Gastrocnemius medialis (tissue), 4 donors: ENCODE measurements around the gene SLC31A2. TPM values are rescaled to one million over a fixed set of nuclear protein-coding genes. Genes with fewer than 3 reads are reported as not detected.
"Not testable (repeated sequence)": the region's sequence is repeated elsewhere in the genome, so short reads cannot be mapped to it uniquely, and the experiment has no call there.

Experiments used
- ATAC-seq, 2 donors: fragments of 150-250 bp; one replicate each; pipeline ENCODE4 v1.9.1; 2016
- DNase-seq, 2 donors: peaks; one replicate each; pipeline ENCODE4 v3.0.0-alpha.2; 2019
- H3K27ac ChIP-seq, 4 donors: fragments of 200-600 bp; sonication (generic); 1 replicate in 1 of 4; 2 replicates in 3 of 4; pipeline ENCODE4 v1.5.1; 2016 to 2018; ENCODE audit warnings: mild to moderate bottlenecking in 2 of 4, moderate library complexity in 1 of 4
- H3K27me3 ChIP-seq, 3 donors: fragments of 200-600 bp; sonication (generic) in 2 of 3; 1 replicate in 1 of 3; 2 replicates in 2 of 3; pipeline versions ENCODE4 v1.5.1 to v1.6.0; 2016 to 2019; ENCODE audit warnings: mild to moderate bottlenecking in 1 of 3, moderate library complexity in 1 of 3
- H3K36me3 ChIP-seq, 2 donors: fragments of 200-600 bp; sonication (generic) in 1 of 2; one replicate each; pipeline ENCODE4 v1.5.1; 2017 to 2018
- H3K4me1 ChIP-seq, 2 donors: fragments of 200-600 bp; sonication (generic) in 1 of 2; one replicate each; pipeline ENCODE4 v1.5.1; 2016 to 2017; ENCODE audit warnings: mild to moderate bottlenecking in 2 of 2
- H3K4me3 ChIP-seq, 4 donors: fragments of 200-600 bp; sonication (generic) in 3 of 4; 1 replicate in 1 of 4; 2 replicates in 3 of 4; pipeline ENCODE4 v1.5.1; 2016 to 2019; ENCODE audit warnings: mild to moderate bottlenecking in 2 of 4
- H3K9me3 ChIP-seq, 3 donors: fragments of 200-600 bp; sonication (generic) in 2 of 3; 1 replicate in 1 of 3; 2 replicates in 2 of 3; pipeline ENCODE4 v1.5.1; 2016 to 2019
- POLR2A ChIP-seq, 2 donors: fragments of 450-650 bp; IDR thresholded peaks; one replicate each; pipeline ENCODE4 v1.6.1; 2017; ENCODE audit warnings: antibody characterized with exemption in 2 of 2, mild to moderate bottlenecking in 2 of 2, moderate library complexity in 2 of 2
- in situ Hi-C, 4 donors: fragments of 200-750 bp; cut with MboI; loops; one replicate each; pipeline versions ENCODE4 v1.15.0 to v1.8.0; 2017; ENCODE audit warnings: low sequenced_read_pairs in 4 of 4
- intact Hi-C: fragments of 100-400 bp; cut with DNase I; formaldehyde crosslinking; loops from one replicate; pipeline ENCODE4 v1.15.1; 2023; ENCODE audit warnings: low total_unique reads
- total RNA-seq, 4 donors: library from RNA; depleted of rRNA; stranded (reverse); fragments of >200 nt; gene quantifications; one replicate each; pipeline versions ENCODE4 v1.1.0 to v1.2.3, GENCODE V29; 2016
- TF ChIP-seq, protein P1 (sequence below), 5 experiments: fragments of 450-650 bp in 3 of 5; fragments of 200-600 bp in 2 of 5; sonication (generic) in 2 of 5; IDR thresholded peaks in 4 of 5; conservative IDR thresholded peaks in 1 of 5; 1 replicate in 4 of 5; 2 replicates in 1 of 5; pipeline ENCODE4 v1.5.1; 2016 to 2019; ENCODE audit warnings: antibody characterized with exemption in 5 of 5, mild to moderate bottlenecking in 3 of 5, moderate library complexity in 3 of 5

SLC31A2 gene
- total RNA-seq, 4 donors from 2014 or later: 17.5 to 29.6 (median 23.9) TPM

DNA sequence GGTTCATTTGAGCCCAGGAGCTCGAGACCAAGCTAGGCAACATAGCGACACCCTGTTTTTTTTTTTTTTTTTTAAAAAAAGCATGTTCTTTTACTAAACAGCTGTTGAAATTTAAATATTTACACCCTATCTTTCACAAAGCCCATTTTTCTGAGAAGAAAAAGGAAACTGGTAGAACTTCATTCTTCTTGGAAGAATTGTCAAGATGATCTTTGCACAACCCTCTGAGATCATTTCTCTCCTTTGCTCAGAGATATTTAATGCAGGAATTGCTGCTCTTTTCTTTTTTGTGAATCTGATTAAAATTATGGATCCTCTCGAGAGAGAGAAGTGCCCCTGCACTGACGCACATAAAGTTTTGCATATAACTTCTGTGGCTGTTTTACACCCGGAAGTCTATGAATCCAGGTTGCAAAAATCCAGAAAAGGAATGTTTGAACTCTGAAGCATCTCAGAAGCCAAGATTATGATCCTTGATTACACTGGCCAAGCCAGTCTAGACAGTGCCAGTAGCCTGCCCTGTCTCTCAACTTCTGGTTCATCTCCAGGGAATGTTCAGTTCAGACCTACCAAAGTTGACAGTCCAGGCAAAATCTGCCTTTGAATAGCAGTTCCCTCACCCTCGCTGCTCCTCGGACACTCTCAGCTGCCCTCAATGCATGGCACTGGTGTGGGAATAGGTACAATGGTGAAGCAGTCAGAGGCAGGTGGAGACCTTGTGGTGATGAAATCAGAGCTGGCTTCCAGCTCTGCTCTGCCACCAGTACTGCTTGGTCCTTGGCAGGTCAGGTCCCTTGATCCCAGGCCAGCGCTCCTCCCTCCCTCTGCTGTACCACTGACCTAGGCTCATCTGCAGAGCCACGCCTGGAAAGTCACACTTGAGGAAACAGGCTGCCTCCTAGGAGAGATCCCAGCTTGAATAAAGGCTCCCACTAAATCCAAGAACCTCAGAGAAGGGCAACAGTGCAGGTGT is 13.3 kb upstream of the SLC31A2 start:
- Histone ChIP-seq H3K9me3 (no peaks in the 10 kb centered on the region), H3K4me3 (no peak overlapping the region), H3K27me3 (no peaks in the 10 kb centered on the region), H3K4me1 (no peaks in the 10 kb centered on the region), H3K27ac (no peak overlapping the region), H3K36me3 (no peaks in the 10 kb centered on the region)
- in situ Hi-C loops: no loop called here
- intact Hi-C loops: no loop called here
- DNase-seq (peak; percentile 16 to 25), ATAC-seq (peak; percentile 52 to 62)
- TF ChIP-seq, protein P1, sequence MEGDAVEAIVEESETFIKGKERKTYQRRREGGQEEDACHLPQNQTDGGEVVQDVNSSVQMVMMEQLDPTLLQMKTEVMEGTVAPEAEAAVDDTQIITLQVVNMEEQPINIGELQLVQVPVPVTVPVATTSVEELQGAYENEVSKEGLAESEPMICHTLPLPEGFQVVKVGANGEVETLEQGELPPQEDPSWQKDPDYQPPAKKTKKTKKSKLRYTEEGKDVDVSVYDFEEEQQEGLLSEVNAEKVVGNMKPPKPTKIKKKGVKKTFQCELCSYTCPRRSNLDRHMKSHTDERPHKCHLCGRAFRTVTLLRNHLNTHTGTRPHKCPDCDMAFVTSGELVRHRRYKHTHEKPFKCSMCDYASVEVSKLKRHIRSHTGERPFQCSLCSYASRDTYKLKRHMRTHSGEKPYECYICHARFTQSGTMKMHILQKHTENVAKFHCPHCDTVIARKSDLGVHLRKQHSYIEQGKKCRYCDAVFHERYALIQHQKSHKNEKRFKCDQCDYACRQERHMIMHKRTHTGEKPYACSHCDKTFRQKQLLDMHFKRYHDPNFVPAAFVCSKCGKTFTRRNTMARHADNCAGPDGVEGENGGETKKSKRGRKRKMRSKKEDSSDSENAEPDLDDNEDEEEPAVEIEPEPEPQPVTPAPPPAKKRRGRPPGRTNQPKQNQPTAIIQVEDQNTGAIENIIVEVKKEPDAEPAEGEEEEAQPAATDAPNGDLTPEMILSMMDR (IDR thresholded peaks at IDR 0.05 in 4 of 5, conservative IDR thresholded peaks at IDR 0.05 in 1 of 5): no peak
- TF ChIP-seq POLR2A (IDR thresholded peaks at IDR 0.05): no peak

DNA sequence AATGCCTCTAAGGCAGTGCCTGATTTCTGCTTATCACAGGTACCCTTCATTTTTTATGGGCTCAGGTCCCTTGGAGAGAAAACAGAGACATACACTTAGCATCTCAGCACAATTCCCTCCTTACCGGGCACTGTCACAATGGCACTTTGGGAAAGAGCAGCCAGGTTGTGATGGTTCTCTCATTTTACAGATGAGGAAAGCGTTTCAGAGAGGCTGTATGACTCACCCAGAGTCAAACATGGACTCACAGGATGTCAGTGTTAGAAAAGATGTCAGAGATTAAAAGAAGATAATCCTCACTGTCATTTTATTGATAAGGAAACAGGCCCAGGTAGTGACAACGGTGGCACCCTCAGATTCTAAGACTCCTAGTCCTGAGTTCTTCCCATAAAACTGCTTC is 12.0 kb upstream of the SLC31A2 start:
- intact Hi-C loops (no loop called here), in situ Hi-C loops (no loop called here)
- no peak overlapping the region for H3K4me3 ChIP-seq
- H3K4me1 ChIP-seq: no peaks in the 10 kb centered on the region
- ATAC-seq (no peak), DNase-seq (no peak)
- no peaks in the 10 kb centered on the region for H3K27me3 ChIP-seq
- no peak for TF ChIP-seq POLR2A (IDR thresholded peaks at IDR 0.05)
- TF ChIP-seq, protein P1 (IDR thresholded peaks at IDR 0.05 in 4 of 5, conservative IDR thresholded peaks at IDR 0.05 in 1 of 5): no peak
- no peak overlapping the region for H3K27ac ChIP-seq
- H3K36me3 ChIP-seq: no peaks in the 10 kb centered on the region
- no peaks in the 10 kb centered on the region for H3K9me3 ChIP-seq

DNA sequence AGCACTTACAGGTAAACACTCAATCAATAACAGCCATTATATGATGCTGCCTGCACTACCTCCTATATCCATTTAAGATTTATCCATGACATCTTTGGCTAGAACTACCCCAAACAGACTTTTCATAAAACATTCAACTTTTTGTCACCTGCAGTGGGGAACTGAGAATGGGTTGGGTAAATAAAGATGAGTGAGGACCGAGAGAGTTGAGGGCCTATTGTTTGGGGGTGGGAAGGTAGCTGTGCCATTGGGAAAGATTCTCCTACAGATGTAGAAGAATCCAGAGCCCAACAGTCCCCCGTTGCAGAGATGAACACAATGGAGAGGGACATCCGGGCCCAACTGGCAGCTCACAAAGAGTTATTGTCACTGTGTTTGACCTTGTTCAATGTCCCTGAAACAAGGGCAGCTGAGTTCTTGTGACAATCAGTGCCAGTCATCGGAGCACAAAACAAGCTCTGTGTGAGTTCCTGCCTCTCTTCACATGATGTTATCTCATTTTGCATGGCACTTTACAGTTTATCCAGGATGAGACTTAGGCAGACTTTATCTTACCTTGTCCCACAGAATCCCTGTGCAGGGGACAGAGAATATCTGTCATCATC is 11.5 kb upstream of the SLC31A2 start:
- no peaks in the 10 kb centered on the region for H3K9me3 ChIP-seq
- H3K27ac ChIP-seq: no peak overlapping the region
- H3K36me3 ChIP-seq: no peaks in the 10 kb centered on the region
- DNase-seq: no peak
- TF ChIP-seq, protein P1 (IDR thresholded peaks at IDR 0.05 in 4 of 5, conservative IDR thresholded peaks at IDR 0.05 in 1 of 5): no peak
- no peak for TF ChIP-seq POLR2A (IDR thresholded peaks at IDR 0.05)
- in situ Hi-C loops: no loop called here
- H3K4me1 ChIP-seq: no peaks in the 10 kb centered on the region
- H3K27me3 ChIP-seq: no peaks in the 10 kb centered on the region
- ATAC-seq: no peak
- intact Hi-C loops: no loop called here
- H3K4me3 ChIP-seq: no peak overlapping the region

DNA sequence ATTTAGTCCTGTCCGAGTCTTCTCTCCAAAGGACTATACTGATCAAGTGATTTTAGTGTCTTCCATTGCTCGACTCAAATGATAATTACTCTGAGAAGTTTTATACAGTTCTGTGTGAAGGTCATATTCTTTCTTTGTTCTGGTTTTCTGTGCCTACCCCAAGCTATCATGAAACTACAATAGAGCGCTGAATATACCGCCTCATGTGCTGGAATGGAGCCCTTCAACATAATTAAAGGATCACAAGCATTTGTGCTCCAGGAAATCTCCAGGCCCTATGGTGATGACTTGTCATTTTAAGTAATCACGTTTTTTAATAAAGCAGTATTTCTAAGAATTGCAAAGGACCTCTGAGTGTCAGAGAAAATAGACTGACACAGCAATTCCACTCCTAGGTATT is 10.9 kb upstream of the SLC31A2 start:
- ATAC-seq: no peak
- Histone ChIP-seq H3K36me3 (no peaks in the 10 kb centered on the region), H3K9me3 (no peaks in the 10 kb centered on the region)

DNA sequence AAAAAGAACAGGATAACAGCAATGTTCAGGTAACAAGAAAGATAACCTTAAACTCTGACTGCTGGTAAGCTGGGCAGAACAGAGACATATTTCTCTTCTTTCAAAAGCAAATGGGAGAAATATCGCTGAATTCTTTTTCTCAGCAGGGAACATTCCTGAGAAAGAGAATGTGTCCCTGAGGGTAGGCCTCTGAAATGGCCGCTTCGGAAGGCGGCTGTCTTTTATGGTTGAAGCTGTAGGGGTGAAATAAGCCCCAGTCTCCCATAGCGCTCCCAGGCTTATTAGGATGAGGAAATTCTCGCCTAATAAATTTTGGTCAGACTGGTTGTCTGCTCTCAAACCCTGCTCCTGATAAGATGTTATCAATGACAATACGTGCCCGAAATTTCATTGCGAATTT is 9.9 kb upstream of the SLC31A2 start:
- H3K4me3 ChIP-seq, in situ Hi-C loops, ATAC-seq, H3K9me3 ChIP-seq, H3K36me3 ChIP-seq, H3K27ac ChIP-seq, intact Hi-C loops, H3K4me1 ChIP-seq, DNase-seq, H3K27me3 ChIP-seq: not testable (repeated sequence)

More for the DNA sequence above, 10.9 kb upstream of the SLC31A2 start:
- no peaks in the 10 kb centered on the region for H3K27me3 ChIP-seq
- no peak overlapping the region for H3K27ac ChIP-seq
- TF ChIP-seq, protein P1 (IDR thresholded peaks at IDR 0.05 in 4 of 5, conservative IDR thresholded peaks at IDR 0.05 in 1 of 5): no peak
- TF ChIP-seq POLR2A (IDR thresholded peaks at IDR 0.05): no peak
- intact Hi-C loops (no loop called here), in situ Hi-C loops (no loop called here)
- no peaks in the 10 kb centered on the region for H3K4me1 ChIP-seq
- DNase-seq: no peak
- no peak overlapping the region for H3K4me3 ChIP-seq
